IMR-90 (cell line): Measurements from ENCODE around the gene LBP. TPM values are rescaled to one million over a fixed set of nuclear protein-coding genes. Genes with fewer than 3 reads are reported as not detected.

Experiments
- ATAC-seq: fragments of 200-7000 bp; cut with Tn5 transposase; 2 replicates; pipeline ENCODE4 v1.9.1; 2020; ENCODE audit warnings: low read depth, mild to moderate bottlenecking, moderate library complexity
- BruUV-seq: library from RNA; stranded (reverse); fragments of 400-500 nt; replicated peaks from 2 replicates; lab custom pipeline; 2021; lab: Mats Ljungman, UMichigan
- CTCF ChIA-PET: fragments of 300-600 bp; formaldehyde crosslinking; extraction: SDS; loops from one replicate; lab custom pipeline; 2021; ENCODE audit warnings: antibody characterized with exemption; lab: Yijun Ruan, JAX
- POLR2A ChIA-PET: fragments of 300-600 bp; sonication (Branson Sonifier 250); formaldehyde crosslinking; loops from one replicate; lab custom pipeline; 2022; ENCODE audit warnings: antibody characterized with exemption; ENCODE audit not compliant: unreplicated experiment; lab: Charles Lee
- DNase-seq: peaks from one replicate; pipeline ENCODE4 v3.0.0; 2013
- H2AFZ ChIP-seq: replicated peaks from 2 replicates; pipeline ENCODE3; 2013; ENCODE audit warnings: low read length, mild to moderate bottlenecking; ENCODE audit not compliant: poor library complexity
- H2AK5ac ChIP-seq: 2 replicates; pipeline ENCODE4 v1.6.1; 2013; ENCODE audit warnings: low read depth, low read length, inconsistent platforms
- H2AK9ac ChIP-seq: replicated peaks from 2 replicates; pipeline ENCODE3; 2013; ENCODE audit warnings: mild to moderate bottlenecking, low read depth, low read length, moderate library complexity; ENCODE audit not compliant: poor library complexity
- H2BK120ac ChIP-seq: 2 replicates; pipeline ENCODE4 v1.6.1; 2013; ENCODE audit warnings: low read depth, low read length, inconsistent platforms
- H2BK15ac ChIP-seq: 3 replicates; pipeline ENCODE4 v1.6.1; 2013; ENCODE audit warnings: low read depth, low read length, inconsistent platforms
- H2BK20ac ChIP-seq: 2 replicates; pipeline ENCODE4 v1.6.1; 2013; ENCODE audit warnings: low read depth, mild to moderate bottlenecking, inconsistent platforms, low read length, moderate library complexity
- H2BK5ac ChIP-seq: 2 replicates; pipeline ENCODE4 v1.6.1; 2013; ENCODE audit warnings: mild to moderate bottlenecking, low read depth, low read length, inconsistent platforms; ENCODE audit not compliant: poor library complexity, severe bottlenecking
- H3K14ac ChIP-seq: replicated peaks from 2 replicates; pipeline ENCODE4 v1.6.1; 2013; ENCODE audit warnings: low read depth, low read length, inconsistent platforms
- H3K18ac ChIP-seq: 2 replicates; pipeline ENCODE4 v1.6.1; 2013; ENCODE audit warnings: low read depth, low read length, control low read depth
- H3K23ac ChIP-seq: 2 replicates; pipeline ENCODE4 v1.6.1; 2013; ENCODE audit warnings: low read depth, low read length, inconsistent platforms
- H3K27ac ChIP-seq: 2 replicates; pipeline ENCODE4 v1.5.1; 2013; ENCODE audit warnings: mild to moderate bottlenecking, control low read depth, low read length; ENCODE audit not compliant: insufficient read depth
- H3K27me3 ChIP-seq: 2 replicates; pipeline ENCODE4 v1.6.1; 2013; ENCODE audit warnings: low read length; ENCODE audit not compliant: control insufficient read depth, insufficient read depth
- H3K36me3 ChIP-seq: 2 replicates; pipeline ENCODE4 v1.6.1; 2013; ENCODE audit warnings: low read length, mixed read lengths; ENCODE audit not compliant: control insufficient read depth, insufficient read depth
- H3K4ac ChIP-seq: 2 replicates; pipeline ENCODE4 v1.6.1; 2013; ENCODE audit warnings: low read depth, low read length, inconsistent platforms
- H3K4me1 ChIP-seq: 2 replicates; pipeline ENCODE4 v1.6.1; 2013; ENCODE audit warnings: low read length, mixed read lengths; ENCODE audit not compliant: control insufficient read depth, insufficient read depth
- H3K4me2 ChIP-seq: 2 replicates; pipeline ENCODE4 v1.6.1; 2013; ENCODE audit warnings: low read depth, mild to moderate bottlenecking, control low read depth, low read length, moderate library complexity
- H3K4me3 ChIP-seq: 2 replicates; pipeline ENCODE4 v1.5.1; 2013; ENCODE audit warnings: low read depth, mild to moderate bottlenecking, control low read depth, low read length, moderate library complexity; ENCODE audit not compliant: insufficient read depth
- H3K56ac ChIP-seq: 2 replicates; pipeline ENCODE4 v1.6.1; 2013; ENCODE audit warnings: low read length, inconsistent platforms; ENCODE audit not compliant: insufficient read depth; ENCODE audit errors: extremely low read depth
- H3K79me1 ChIP-seq, 2 experiments: 2 replicates each; pipeline ENCODE4 v1.6.1; 2013; ENCODE audit warnings: low read length in 2 of 2, inconsistent platforms in 1 of 2, low read depth in 1 of 2
- H3K9ac ChIP-seq: 2 replicates; pipeline ENCODE4 v1.6.1; 2013; ENCODE audit warnings: low read depth, low read length, control low read depth
- H3K9me1 ChIP-seq: 2 replicates; pipeline ENCODE4 v1.6.1; 2013; ENCODE audit warnings: low read length, inconsistent platforms; ENCODE audit not compliant: insufficient read depth
- H3K9me3 ChIP-seq: 2 replicates; pipeline ENCODE4 v1.6.1; 2013; ENCODE audit warnings: low read length; ENCODE audit not compliant: control insufficient read depth, insufficient read depth
- H4K20me1 ChIP-seq: 2 replicates; pipeline ENCODE4 v1.6.1; 2013; ENCODE audit warnings: low read length, inconsistent platforms; ENCODE audit not compliant: insufficient read depth
- H4K5ac ChIP-seq: 2 replicates; pipeline ENCODE4 v1.6.1; 2013; ENCODE audit warnings: mild to moderate bottlenecking, low read depth, low read length, control low read depth
- H4K8ac ChIP-seq, 2 experiments: 2 replicates each; pipeline ENCODE4 v1.6.1; 2013; ENCODE audit warnings: low read depth in 2 of 2, low read length in 2 of 2, control low read depth in 1 of 2, inconsistent platforms in 1 of 2
- H4K91ac ChIP-seq: 2 replicates; pipeline ENCODE4 v1.6.1; 2013; ENCODE audit warnings: low read depth, low read length, inconsistent platforms; ENCODE audit not compliant: insufficient read depth
- CEBPB ChIP-seq: IDR thresholded peaks from 2 replicates; pipeline ENCODE4 v1.6.1; 2012; ENCODE audit warnings: low read depth, low read length, improper control_type of control experiment
- CHD1 ChIP-seq: IDR thresholded peaks from 2 replicates; pipeline ENCODE4 v1.6.1; 2012; ENCODE audit warnings: low read depth, low read length, improper control_type of control experiment
- ELK1 ChIP-seq: fragments of 150-350 bp; IDR thresholded peaks from 2 replicates; pipeline ENCODE4 v1.6.1; 2016; ENCODE audit warnings: low read depth, mild to moderate bottlenecking, low read length, moderate library complexity, borderline replicate concordance
- RAD21 ChIP-seq: IDR thresholded peaks from 2 replicates; pipeline ENCODE4 v1.6.1; 2012; ENCODE audit warnings: low read length, improper control_type of control experiment
- RCOR1 ChIP-seq: IDR thresholded peaks from 2 replicates; pipeline ENCODE4 v1.6.1; 2012; ENCODE audit warnings: mild to moderate bottlenecking, low read length, improper control_type of control experiment; ENCODE audit not compliant: insufficient replicate concordance
- RFX5 ChIP-seq: IDR thresholded peaks from 2 replicates; pipeline ENCODE4 v1.8.0; 2012; ENCODE audit warnings: low read depth, mild to moderate bottlenecking, low read length, moderate library complexity
- USF2 ChIP-seq: fragments of 150-350 bp; IDR thresholded peaks from 2 replicates; pipeline ENCODE4 v1.6.1; 2017; ENCODE audit warnings: mild to moderate bottlenecking, antibody characterized with exemption, low read length, low read depth
- WGBS, 2 experiments: methylation state at CpG; one replicate each; pipeline versions ENCODE4 v1.1.5 to v1.1.7; 2013; ENCODE audit warnings: missing lambda C conversion rate in 2 of 2; ENCODE audit not compliant: insufficient read length in 1 of 2; ENCODE audit errors: extremely low coverage in 2 of 2; 5-methylcytosine and 5-hydroxymethylcytosine counted together
- dilution Hi-C: fragments of 300-500 bp; cut with HindIII; formaldehyde crosslinking; loops from one replicate; pipeline ENCODE4 v1.14.3; 2018; ENCODE audit warnings: low sequenced_read_pairs; ENCODE audit not compliant: unreplicated experiment
- in situ Hi-C: fragments of 300-500 bp; cut with MboI; formaldehyde crosslinking; loops from 3 replicates; pipeline ENCODE4 v1.14.3; 2019; ENCODE audit warnings: low sequenced_read_pairs, inconsistent platforms, mixed read lengths
- intact Hi-C: fragments of 100-400 bp; cut with micrococcal nuclease; formaldehyde crosslinking; loops from 2 replicates; pipeline ENCODE4 v1.10.0; 2022
- polyA plus RNA-seq, 3 experiments: library from polyadenylated mRNA; depleted of rRNA; stranded (reverse); fragments of >200 nt; gene quantifications; 2 replicates each; pipeline ENCODE4 v1.2.3, GENCODE V29; 2012; ENCODE audit warnings: low replicate concordance in 1 of 3
- total RNA-seq: library from RNA; depleted of rRNA; stranded (reverse); fragments of >200 nt; gene quantifications from 2 replicates; pipeline ENCODE4 v1.2.3, GENCODE V29; 2012

Gene LBP
- total and polyA plus RNA-seq, 2 of the 4 experiments (the other 2 are of a cell fraction): not detected

GRCh38 chr20:38339997-38340396 is 6.3 kb upstream of the LBP start:
- H2AK9ac ChIP-seq: no peak overlapping the region
- dilution Hi-C loops: no loop called here
- H3K4ac ChIP-seq: no peak overlapping the region
- H3K4me2 ChIP-seq: no peak overlapping the region
- H4K20me1 ChIP-seq: no peaks in the 10 kb centered on the region
- DNase-seq: no peak
- POLR2A ChIA-PET: no interaction called here
- no peak overlapping the region for H2AK5ac ChIP-seq
- H2BK5ac ChIP-seq: no peak overlapping the region
- no peak for ATAC-seq
- CTCF ChIA-PET: no interaction called here
- in situ Hi-C loops: no loop called here
- BruUV-seq: no TSS peak
- H2AFZ ChIP-seq: no peak overlapping the region
- no peak overlapping the region for H3K27ac ChIP-seq
- no peak overlapping the region for H3K14ac ChIP-seq
- no peak overlapping the region; the same call in 1 of the 2 replicates for H3K23ac ChIP-seq
- H3K79me1 ChIP-seq: no peaks in the 10 kb centered on the region
- no peak overlapping the region for H4K8ac ChIP-seq
- TF ChIP-seq ELK1 (no peak), CEBPB (no peak), RAD21 (no peak), CHD1 (no peak), RCOR1 (no peak), RFX5 (no peak), USF2 (no peak)
- H3K9ac ChIP-seq: no peak overlapping the region
- no peak overlapping the region for H4K91ac ChIP-seq
- no peak overlapping the region for H3K4me3 ChIP-seq
- no peak overlapping the region for H3K18ac ChIP-seq
- intact Hi-C loops: no loop called here
- peaks cover 5% of the 10 kb centered on the region; the same call in 1 of the 2 replicates for H3K9me1 ChIP-seq
- H2BK120ac ChIP-seq: no peak overlapping the region
- WGBS, 2 experiments: no CpG with 5 or more reads among the region's 3 CpGs
- peaks cover 22% of the 10 kb centered on the region for H3K27me3 ChIP-seq
- peaks cover 6% of the 10 kb centered on the region for H3K9me3 ChIP-seq
- H4K5ac ChIP-seq: no peak overlapping the region
- no peaks in the 10 kb centered on the region for H3K36me3 ChIP-seq
- H2BK15ac ChIP-seq: no peak overlapping the region
- H3K4me1 ChIP-seq: peaks cover 2% of the 10 kb centered on the region; the same call in 1 of the 2 replicates
- H3K56ac ChIP-seq: no peak overlapping the region
- no peak overlapping the region for H2BK20ac ChIP-seq
